ENCODE results near the gene BNIPL. TPM values are rescaled to one million over a fixed set of nuclear protein-coding genes. Genes with fewer than 3 reads are reported as not detected.

BNIPL gene
- total and polyA plus RNA-seq, 2 of the 8 experiments (the other 6 are each of a cell fraction or from before 2014, with no cell fraction given): 2.4 to 3.3 TPM

- Histone ChIP-seq H3K14ac (ENCODE audit: insufficient read length) (no peak overlapping the region), H3K9ac (replicated peaks in 1 of 4; ENCODE audit: extremely low read depth in 1 of 4, low read depth in 3 of 4, low read length in 3 of 4) (no peak overlapping the region), H2BK12ac (ENCODE audit: low read depth, low read length) (no peak overlapping the region), H4K20me1 (replicated peaks in 1 of 2; ENCODE audit: control insufficient read depth in 1 of 2, insufficient read depth in 2 of 2, low read length in 2 of 2) (no peaks in the 10 kb centered on the region), H3K9me3 (ENCODE audit: insufficient read depth in 2 of 2, low read depth in 1 of 2, low read length in 1 of 2) (no peaks in the 10 kb centered on the region; a peak in 1 of 4 replicates), H2BK120ac (replicated peaks; ENCODE audit: low read depth, low read length) (no peak overlapping the region), H3K27ac (ENCODE audit: low read depth, low read length) (no peak overlapping the region), H3K23ac (ENCODE audit: insufficient read length) (no peak overlapping the region), H2BK20ac (ENCODE audit: low read length) (no peak overlapping the region), H2AFZ (ENCODE audit: low read length) (no peak overlapping the region), H3K18ac (ENCODE audit: extremely low read depth, low read length) (no peak overlapping the region), H3K79me1 (ENCODE audit: low read depth, low read length) (no peaks in the 10 kb centered on the region), H4K8ac (ENCODE audit: extremely low read depth, insufficient read depth, low read length) (no peak overlapping the region), H3K4me1 (replicated peaks in 1 of 4; ENCODE audit: control insufficient read depth in 3 of 4, insufficient read depth in 4 of 4, low read length in 3 of 4) (peaks cover 0 to 4% (median 2%) of the 10 kb centered on the region in 4 experiments; a peak in 4 of 7 replicates), H3K4me2 (ENCODE audit: insufficient read depth in 1 of 2, low read depth in 2 of 2, low read length in 2 of 2) (no peak overlapping the region), H3K4me3 (ENCODE audit: extremely low read depth in 1 of 4, insufficient read depth in 2 of 4, low read depth in 3 of 4, low read length in 4 of 4) (no peak overlapping the region), H2BK15ac (ENCODE audit: low read length) (no peak overlapping the region), H4K91ac (replicated peaks; ENCODE audit: insufficient read length, low read length) (no peak overlapping the region), H3K36me3 (ENCODE audit: control insufficient read depth in 2 of 4, insufficient read depth in 4 of 4, low read length in 3 of 4) (peaks cover 0 to 4% (median 0%) of the 10 kb centered on the region in 4 experiments; a peak in 1 of 8 replicates), H2BK5ac (ENCODE audit: low read depth, low read length) (no peak overlapping the region), H3K23me2 (ENCODE audit: low read depth, low read length) (peaks cover 6% of the 10 kb centered on the region; the same call in 1 of the 2 replicates), H3K27me3 (replicated peaks in 1 of 4; ENCODE audit: control insufficient read depth in 3 of 4, extremely low read depth in 1 of 4, insufficient read depth in 3 of 4, low read length in 3 of 4) (no peaks in the 10 kb centered on the region), H4K5ac (ENCODE audit: insufficient read length, low read depth, low read length) (no peak overlapping the region), H3K56ac (replicated peaks; ENCODE audit: insufficient read length, low read depth, low read length) (no peak overlapping the region), H2AK5ac (ENCODE audit: low read depth, low read length) (no peak overlapping the region), H3K79me2 (ENCODE audit: control insufficient read depth in 1 of 2, insufficient read depth in 2 of 2, low read length in 2 of 2) (no peaks in the 10 kb centered on the region), H3K4ac (replicated peaks; ENCODE audit: insufficient read length, low read depth, low read length) (no peak overlapping the region)
- WGBS, 2 experiments (ENCODE audit: extremely low coverage in 1 of 2, insufficient coverage in 1 of 2, insufficient read length in 1 of 2, insufficient replicate concordance in 2 of 2, low coverage in 1 of 2, low lambda C conversion rate in 2 of 2, missing lambda C conversion rate in 1 of 2): 95% methylated on average over 1 of the region's 1 CpG; no CpG with 5 or more reads in 1 of the 2 experiments
- ChIA-PET CTCF (ENCODE audit: partially characterized antibody) (interaction anchor here (0.8 to 9.6 kb wide), 12 partner anchors 9 to 133 kb away, joined by 3 to 95 read pairs (median 3); partner anchors contain the start of genes CDC42SE1, MLLT11 and TMOD4), POLR2A (ENCODE audit: partially characterized antibody) (interaction anchor here (0.8 to 1.2 kb wide), 5 partner anchors 12 to 252 kb away, joined by 3 to 4 read pairs (median 3); partner anchors contain the start of gene MLLT11)
- DNase-seq (ENCODE audit: low read depth in 1 of 2, low spot score in 2 of 2) (no peak), FAIRE-seq (no peak)
- no peak for TF ChIP-seq TCF12 (IDR thresholded peaks at IDR 0.05; ENCODE audit: low read depth, low read length)
- no peak for TF ChIP-seq POLR2A (IDR thresholded peaks at IDR 0.05; ENCODE audit: control extremely low read depth in 1 of 2, low read depth in 2 of 2, low read length in 2 of 2)
- TF ChIP-seq CTBP2 (IDR thresholded peaks at IDR 0.05; ENCODE audit: borderline replicate concordance, insufficient read depth, insufficient read length, low read length): no peak
- no peak for TF ChIP-seq HDAC2 (IDR thresholded peaks at IDR 0.05; ENCODE audit: borderline replicate concordance in 1 of 2, low read depth in 2 of 2, low read length in 2 of 2)
- TF ChIP-seq JUND (IDR thresholded peaks at IDR 0.05; ENCODE audit: low read length): no peak
- no peak for TF ChIP-seq RXRA (IDR thresholded peaks at IDR 0.05; ENCODE audit: insufficient read depth, low read depth, low read length)
- no peak for TF ChIP-seq TEAD4 (IDR thresholded peaks at IDR 0.05; ENCODE audit: low read depth, low read length)
- no peak for TF ChIP-seq KDM1A (IDR thresholded peaks at IDR 0.05; ENCODE audit: borderline replicate concordance, low read length)
- TF ChIP-seq, protein P1, sequence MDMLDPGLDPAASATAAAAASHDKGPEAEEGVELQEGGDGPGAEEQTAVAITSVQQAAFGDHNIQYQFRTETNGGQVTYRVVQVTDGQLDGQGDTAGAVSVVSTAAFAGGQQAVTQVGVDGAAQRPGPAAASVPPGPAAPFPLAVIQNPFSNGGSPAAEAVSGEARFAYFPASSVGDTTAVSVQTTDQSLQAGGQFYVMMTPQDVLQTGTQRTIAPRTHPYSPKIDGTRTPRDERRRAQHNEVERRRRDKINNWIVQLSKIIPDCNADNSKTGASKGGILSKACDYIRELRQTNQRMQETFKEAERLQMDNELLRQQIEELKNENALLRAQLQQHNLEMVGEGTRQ (IDR thresholded peaks at IDR 0.05; ENCODE audit: low read length): no peak
- TF ChIP-seq ZNF274 (IDR thresholded peaks at IDR 0.05; ENCODE audit: borderline replicate concordance, extremely low read depth, low read length): no peak
- no peak for TF ChIP-seq BRCA1 (IDR thresholded peaks at IDR 0.05; ENCODE audit: low read depth, low read length)
Observed at GRCh38 chr1:151043163-151043562, 6.8 kb downstream of the BNIPL start.

Measured in H1 (cell line).